ENCODE data around the gene LTBP1. TPM values are rescaled to one million over a fixed set of nuclear protein-coding genes. Genes with fewer than 3 reads are reported as not detected.

LTBP1 gene
- total RNA-seq, 4 donors from 2014 or later, result 8.7 to 18.7 (median 13.0) TPM

- TF ChIP-seq POLR2AphosphoS5 (IDR thresholded peaks at IDR 0.05) (no peak), POLR2A (IDR thresholded peaks at IDR 0.05) (no peak), EP300 (IDR thresholded peaks at IDR 0.05) (no peak), CTCF (IDR thresholded peaks at IDR 0.05) (no peak)
- Histone ChIP-seq H3K36me3 (no peaks in the 10 kb centered on the region), H3K9me3 (no peaks in the 10 kb centered on the region), H3K27me3 (no peaks in the 10 kb centered on the region), H3K4me3 (no peak overlapping the region), H3K4me1 (peaks cover 13% of the 10 kb centered on the region), H3K27ac (no peak overlapping the region)
- no peak for DNase-seq (ENCODE audit: low spot score in 2 of 2)
- WGBS, result 75% methylated on average over 8 of the region's 8 CpGs
Observed at GRCh38 chr2:33370636-33371265, 424.0 kb downstream of the LTBP1 start.

DNA sequence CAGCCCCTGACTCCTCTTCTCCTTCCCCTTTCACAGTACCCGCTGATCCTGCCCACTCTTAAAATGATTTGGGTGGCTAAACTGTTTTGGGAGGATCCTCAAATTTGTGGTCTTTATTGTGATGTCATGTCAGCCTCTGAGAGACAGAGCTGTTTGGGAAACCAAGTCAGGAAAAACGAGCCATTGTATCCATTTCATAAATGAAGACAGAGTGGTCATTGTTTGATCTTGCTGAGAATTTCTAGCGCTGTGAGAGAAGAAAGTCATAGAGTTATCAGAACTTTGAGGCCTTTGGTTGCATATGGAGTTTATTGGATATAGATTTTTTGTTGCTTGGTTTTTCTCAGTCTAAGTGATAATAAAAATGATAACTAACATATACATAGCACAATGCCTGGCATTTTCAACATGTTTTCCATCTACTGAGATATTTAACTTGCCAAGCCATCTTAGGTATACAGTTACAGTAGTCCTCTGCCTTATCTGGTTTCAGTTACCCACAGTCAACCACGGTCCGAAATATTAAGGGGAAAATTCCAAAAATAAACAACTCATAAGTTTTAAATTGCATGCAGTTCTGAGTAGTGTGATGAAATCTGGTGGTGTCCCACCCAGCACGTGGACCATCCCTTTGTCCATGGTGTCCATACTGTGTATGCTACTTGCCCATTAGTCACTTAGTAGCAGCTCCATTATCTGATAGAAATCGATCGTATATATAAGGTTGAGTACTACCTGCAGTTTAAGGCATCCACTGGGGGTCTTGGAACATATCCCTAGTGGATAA, 424.7 kb downstream of the LTBP1 start:
- no peak for TF ChIP-seq EP300 (IDR thresholded peaks at IDR 0.05)
- no peak for TF ChIP-seq CTCF (IDR thresholded peaks at IDR 0.05)
- no peak for TF ChIP-seq POLR2A (IDR thresholded peaks at IDR 0.05)
- no peak for TF ChIP-seq POLR2AphosphoS5 (IDR thresholded peaks at IDR 0.05)
- H3K27ac ChIP-seq, result no peak overlapping the region
- no peak overlapping the region for H3K4me3 ChIP-seq
- no peaks in the 10 kb centered on the region for H3K36me3 ChIP-seq
- peaks cover 13% of the 10 kb centered on the region for H3K4me1 ChIP-seq
- 86% methylated on average over 8 of the region's 8 CpGs for WGBS
- DNase-seq (ENCODE audit: low spot score in 2 of 2), result no peak
- no peaks in the 10 kb centered on the region for H3K9me3 ChIP-seq
- H3K27me3 ChIP-seq, result no peaks in the 10 kb centered on the region

GRCh38 chr2:33372940-33373553, 426.3 kb downstream of the LTBP1 start:
- peaks cover 13% of the 10 kb centered on the region for H3K4me1 ChIP-seq

GRCh38 chr2:33373986-33374385, 427.2 kb downstream of the LTBP1 start:
- Histone ChIP-seq H3K4me1 (peaks cover 13% of the 10 kb centered on the region), H3K27ac (no peak overlapping the region), H3K4me3 (no peak overlapping the region), H3K9me3 (no peaks in the 10 kb centered on the region), H3K36me3 (no peaks in the 10 kb centered on the region), H3K27me3 (no peaks in the 10 kb centered on the region)
- WGBS, result 71% methylated on average over 5 of the region's 5 CpGs
- TF ChIP-seq POLR2AphosphoS5 (IDR thresholded peaks at IDR 0.05) (peak; percentile 57 to 77 (median 70)), CTCF (IDR thresholded peaks at IDR 0.05) (no peak)
- peak in 1 of 2 donors; percentile 70 for DNase-seq (ENCODE audit: low spot score in 2 of 2)

More at GRCh38 chr2:33372940-33373553, 426.3 kb downstream of the LTBP1 start:
- 35% methylated on average over 5 of the region's 5 CpGs for WGBS
- no peak for DNase-seq (ENCODE audit: low spot score in 2 of 2)
- Histone ChIP-seq H3K9me3 (no peaks in the 10 kb centered on the region), H3K27me3 (no peaks in the 10 kb centered on the region), H3K36me3 (no peaks in the 10 kb centered on the region), H3K27ac (no peak overlapping the region), H3K4me3 (no peak overlapping the region)
- TF ChIP-seq POLR2AphosphoS5 (IDR thresholded peaks at IDR 0.05), result no peak
- peak; percentile 32 to 66 for TF ChIP-seq CTCF (IDR thresholded peaks at IDR 0.05)

- DNase-seq (ENCODE audit: low spot score in 2 of 2), result no peak
- Histone ChIP-seq H3K27me3 (no peaks in the 10 kb centered on the region), H3K27ac (no peak overlapping the region), H3K36me3 (no peaks in the 10 kb centered on the region), H3K9me3 (no peaks in the 10 kb centered on the region), H3K4me3 (no peak overlapping the region), H3K4me1 (peaks cover 13% of the 10 kb centered on the region)
- 62% methylated on average over 7 of the region's 7 CpGs for WGBS
- TF ChIP-seq POLR2A (IDR thresholded peaks at IDR 0.05) (no peak), CTCF (IDR thresholded peaks at IDR 0.05) (no peak), EP300 (IDR thresholded peaks at IDR 0.05) (no peak), POLR2AphosphoS5 (IDR thresholded peaks at IDR 0.05) (no peak)
Observed at GRCh38 chr2:33375054-33375453, 428.3 kb downstream of the LTBP1 start.

Measured in suprapubic skin (tissue), 4 donors.